Ascending aorta (tissue), 2 donors: ENCODE measurements around the gene MYZAP. TPM values are rescaled to one million over a fixed set of nuclear protein-coding genes. Genes with fewer than 3 reads are reported as not detected.

Experiments used
- DNase-seq, 2 donors: peaks; one replicate each; pipeline ENCODE4 v3.0.0-alpha.2; 2019; ENCODE audit warnings: low spot score in 2 of 2
- H3K27ac ChIP-seq, 2 donors: fragments of 200-600 bp; sonication (generic); one replicate each; pipeline ENCODE4 v1.5.1; 2016 to 2017; ENCODE audit warnings: mild to moderate bottlenecking in 1 of 2
- H3K27me3 ChIP-seq: fragments of 200-600 bp; sonication (generic); one replicate; pipeline ENCODE4 v1.5.1; 2017
- H3K36me3 ChIP-seq, 2 donors: fragments of 200-600 bp; sonication (generic); one replicate each; pipeline ENCODE4 v1.5.1; 2016
- H3K4me1 ChIP-seq, 2 donors: fragments of 200-600 bp; sonication (generic); one replicate each; pipeline ENCODE4 v1.5.1; 2016 to 2017; ENCODE audit warnings: mild to moderate bottlenecking in 1 of 2
- H3K4me3 ChIP-seq, 2 donors: fragments of 200-600 bp; sonication (generic); one replicate each; pipeline ENCODE4 v1.5.1; 2016 to 2017; ENCODE audit warnings: mild to moderate bottlenecking in 1 of 2
- H3K9me3 ChIP-seq, 2 donors: fragments of 200-600 bp; sonication (generic); one replicate each; pipeline ENCODE4 v1.5.1; 2016
- intact Hi-C: fragments of 100-400 bp; cut with DNase I; formaldehyde crosslinking; loops from one replicate; pipeline ENCODE4 v1.15.1; 2023
- total RNA-seq: library from RNA; depleted of rRNA; stranded (reverse); fragments of >200 nt; gene quantifications from one replicate; pipeline ENCODE4 v1.1.0, GENCODE V29; 2016
- TF ChIP-seq, protein P1 (sequence below), 3 experiments: fragments of 200-600 bp in 2 of 3; fragments of 450-650 bp in 1 of 3; sonication (generic) in 2 of 3; IDR thresholded peaks; one replicate each; pipeline ENCODE4 v1.5.1; 2016 to 2019; ENCODE audit warnings: antibody characterized with exemption in 3 of 3, mild to moderate bottlenecking in 1 of 3, moderate library complexity in 1 of 3

MYZAP gene
- total RNA-seq, 1 donor from 2014 or later = 7.6 TPM

DNA sequence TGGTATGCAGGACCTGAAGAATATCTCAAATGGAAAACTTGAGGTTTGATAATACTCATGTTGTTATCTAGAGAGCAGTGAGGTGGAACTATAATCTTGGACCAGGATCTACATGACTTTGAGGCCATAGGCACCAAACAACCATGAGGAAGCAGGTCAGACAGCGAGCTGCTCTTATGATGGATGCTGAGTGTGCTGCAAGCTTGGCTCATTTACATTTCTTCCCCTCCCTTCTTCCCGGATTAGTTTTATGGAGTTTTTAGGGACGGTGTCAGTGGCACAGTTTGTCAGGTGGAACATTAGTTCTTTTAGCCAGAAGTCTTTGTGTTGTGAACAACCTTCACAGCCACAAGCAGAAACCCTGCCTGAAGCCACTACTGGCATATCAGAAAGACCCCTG is 8.0 kb upstream of the MYZAP start:
- no peak for DNase-seq
- Histone ChIP-seq H3K27ac (no peak overlapping the region), H3K4me3 (no peak overlapping the region), H3K27me3 (no peaks in the 10 kb centered on the region), H3K36me3 (no peaks in the 10 kb centered on the region), H3K9me3 (no peaks in the 10 kb centered on the region), H3K4me1 (no peaks in the 10 kb centered on the region)
- TF ChIP-seq, protein P1, sequence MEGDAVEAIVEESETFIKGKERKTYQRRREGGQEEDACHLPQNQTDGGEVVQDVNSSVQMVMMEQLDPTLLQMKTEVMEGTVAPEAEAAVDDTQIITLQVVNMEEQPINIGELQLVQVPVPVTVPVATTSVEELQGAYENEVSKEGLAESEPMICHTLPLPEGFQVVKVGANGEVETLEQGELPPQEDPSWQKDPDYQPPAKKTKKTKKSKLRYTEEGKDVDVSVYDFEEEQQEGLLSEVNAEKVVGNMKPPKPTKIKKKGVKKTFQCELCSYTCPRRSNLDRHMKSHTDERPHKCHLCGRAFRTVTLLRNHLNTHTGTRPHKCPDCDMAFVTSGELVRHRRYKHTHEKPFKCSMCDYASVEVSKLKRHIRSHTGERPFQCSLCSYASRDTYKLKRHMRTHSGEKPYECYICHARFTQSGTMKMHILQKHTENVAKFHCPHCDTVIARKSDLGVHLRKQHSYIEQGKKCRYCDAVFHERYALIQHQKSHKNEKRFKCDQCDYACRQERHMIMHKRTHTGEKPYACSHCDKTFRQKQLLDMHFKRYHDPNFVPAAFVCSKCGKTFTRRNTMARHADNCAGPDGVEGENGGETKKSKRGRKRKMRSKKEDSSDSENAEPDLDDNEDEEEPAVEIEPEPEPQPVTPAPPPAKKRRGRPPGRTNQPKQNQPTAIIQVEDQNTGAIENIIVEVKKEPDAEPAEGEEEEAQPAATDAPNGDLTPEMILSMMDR (IDR thresholded peaks at IDR 0.05) = no peak
- intact Hi-C loops = no loop called here

DNA sequence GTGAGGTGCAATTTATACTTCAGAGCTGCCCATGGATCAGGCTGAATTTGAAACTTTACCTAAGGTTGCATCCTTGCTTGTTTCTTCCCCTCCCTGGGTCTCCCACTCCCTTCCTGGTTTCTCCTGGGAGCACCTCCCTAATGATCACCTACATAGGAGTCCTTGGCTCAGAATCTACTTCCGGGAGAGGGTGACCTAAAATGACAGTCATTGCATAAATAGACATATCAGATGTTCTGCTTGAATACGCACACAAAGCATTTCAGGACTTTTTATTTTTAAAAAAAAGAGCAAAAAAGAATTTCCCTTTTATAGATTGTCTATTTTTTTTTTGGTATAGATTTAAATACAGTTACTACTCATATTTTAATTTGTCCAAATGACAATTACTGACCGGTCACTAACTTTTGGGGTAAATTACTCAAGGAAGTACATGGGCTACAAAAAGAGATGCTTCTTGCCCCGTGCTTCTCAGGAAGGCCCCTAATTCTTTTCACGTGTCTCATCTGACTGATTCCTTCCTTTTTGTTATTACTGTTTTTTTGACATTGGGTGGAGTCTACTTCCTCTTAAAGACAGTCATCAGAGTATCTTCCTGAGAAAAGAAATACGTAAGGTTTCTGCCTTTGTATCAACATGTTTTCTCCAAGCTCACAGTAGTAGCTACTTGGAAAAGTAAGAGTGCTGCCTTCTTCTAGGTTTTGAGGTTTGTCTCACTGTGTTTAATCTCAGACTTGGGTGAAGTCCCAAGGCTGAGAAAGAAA is 4.9 kb upstream of the MYZAP start:
- no peak overlapping the region for H3K4me3 ChIP-seq
- H3K9me3 ChIP-seq = no peaks in the 10 kb centered on the region
- intact Hi-C loops = no loop called here
- no peaks in the 10 kb centered on the region for H3K27me3 ChIP-seq
- TF ChIP-seq, protein P1 (IDR thresholded peaks at IDR 0.05) = no peak
- H3K27ac ChIP-seq = no peak overlapping the region
- no peak for DNase-seq
- no peaks in the 10 kb centered on the region for H3K36me3 ChIP-seq
- peaks cover 0 to 7% of the 10 kb centered on the region in 2 donors for H3K4me1 ChIP-seq

DNA sequence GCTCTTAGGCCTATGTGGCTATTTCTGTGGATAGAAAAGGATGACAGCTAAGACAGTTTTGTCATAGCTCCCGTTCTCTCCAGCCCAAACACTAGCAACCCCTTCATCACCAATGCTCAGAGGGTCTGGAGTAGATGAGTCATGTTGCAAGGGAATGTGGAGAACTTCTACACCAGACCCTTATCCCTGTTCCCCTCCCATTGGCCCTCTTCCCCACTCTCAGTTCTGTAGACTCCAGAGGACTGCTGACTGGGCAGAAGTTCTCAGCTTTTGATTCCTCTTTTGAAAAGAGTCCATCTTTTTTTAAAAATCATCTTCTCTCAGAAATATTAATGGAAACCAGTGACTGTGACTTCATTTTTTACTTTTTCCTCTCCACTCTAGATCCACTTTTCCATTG is 2.4 kb upstream of the MYZAP start:
- Histone ChIP-seq H3K4me3 (no peak overlapping the region), H3K9me3 (no peaks in the 10 kb centered on the region), H3K27me3 (no peaks in the 10 kb centered on the region), H3K27ac (peak overlapping the region; percentile 6 to 33), H3K4me1 (peaks cover 0 to 7% of the 10 kb centered on the region in 2 donors), H3K36me3 (no peaks in the 10 kb centered on the region)
- no peak for DNase-seq
- intact Hi-C loops = no loop called here
- TF ChIP-seq, protein P1 (IDR thresholded peaks at IDR 0.05) = no peak

DNA sequence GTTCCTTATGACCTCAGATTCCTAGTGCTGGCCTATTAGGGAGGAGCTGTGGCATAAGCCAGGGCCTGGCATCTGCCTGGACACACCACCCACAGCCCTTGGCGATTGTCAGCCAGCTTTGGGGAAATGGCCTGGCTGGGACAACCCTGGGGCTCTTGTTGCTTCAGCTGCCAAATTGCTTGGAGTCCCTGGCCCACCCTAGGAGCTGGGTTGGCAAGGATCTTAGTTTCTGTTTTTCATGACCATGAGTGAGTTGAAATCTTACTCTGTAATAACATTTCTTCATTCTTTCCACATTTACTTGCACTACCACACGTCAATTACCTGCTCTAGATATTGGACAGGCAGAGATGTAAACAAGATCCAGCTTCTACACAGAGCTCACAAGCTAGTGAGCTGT is 1.9 kb upstream of the MYZAP start:
- Histone ChIP-seq H3K27ac (peak overlapping the region; percentile 6 to 33), H3K4me3 (no peak overlapping the region), H3K9me3 (no peaks in the 10 kb centered on the region), H3K27me3 (no peaks in the 10 kb centered on the region), H3K4me1 (peaks cover 0 to 7% of the 10 kb centered on the region in 2 donors), H3K36me3 (no peaks in the 10 kb centered on the region)
- intact Hi-C loops = no loop called here
- no peak for DNase-seq
- TF ChIP-seq, protein P1 (IDR thresholded peaks at IDR 0.05) = no peak

DNA sequence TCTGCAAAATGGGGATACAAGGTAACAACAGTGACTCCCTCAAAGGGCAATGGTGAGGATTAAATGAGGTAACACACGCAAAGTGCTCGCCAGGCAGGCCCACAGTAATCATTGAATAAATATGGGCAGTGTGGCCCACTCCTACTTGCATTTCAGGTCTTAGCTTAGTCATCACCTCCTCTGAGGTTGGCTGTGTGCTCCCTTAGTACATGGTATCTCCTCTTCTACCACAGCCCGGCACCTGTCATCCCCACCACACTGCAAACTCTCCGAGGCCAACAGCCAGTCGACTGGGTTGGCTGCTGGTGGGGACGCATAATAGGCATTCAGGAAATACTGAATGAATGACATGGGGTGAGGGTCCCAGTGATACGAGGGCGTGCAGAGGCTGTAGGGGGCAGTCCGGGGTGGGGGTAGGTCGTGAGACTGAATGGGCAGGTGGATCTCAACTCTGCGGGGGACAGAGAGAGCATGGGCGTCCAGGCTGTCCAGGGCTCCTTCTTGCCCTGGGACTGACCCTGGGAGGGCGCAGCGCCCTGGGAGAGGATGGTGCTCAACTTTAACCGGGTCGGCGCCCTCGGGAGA is 375 bp upstream of the MYZAP start:
- no peak for DNase-seq
- no peak overlapping the region for H3K27ac ChIP-seq
- intact Hi-C loops = no loop called here
- peak overlapping the region; percentile 62 to 67 for H3K4me3 ChIP-seq
- no peaks in the 10 kb centered on the region for H3K36me3 ChIP-seq
- H3K4me1 ChIP-seq = peaks cover 0 to 7% of the 10 kb centered on the region in 2 donors
- no peaks in the 10 kb centered on the region for H3K9me3 ChIP-seq
- TF ChIP-seq, protein P1 (IDR thresholded peaks at IDR 0.05) = no peak
- no peaks in the 10 kb centered on the region for H3K27me3 ChIP-seq
